ENCODE measurements around the gene BCLAF3.

The BCLAF3 gene

DNA sequence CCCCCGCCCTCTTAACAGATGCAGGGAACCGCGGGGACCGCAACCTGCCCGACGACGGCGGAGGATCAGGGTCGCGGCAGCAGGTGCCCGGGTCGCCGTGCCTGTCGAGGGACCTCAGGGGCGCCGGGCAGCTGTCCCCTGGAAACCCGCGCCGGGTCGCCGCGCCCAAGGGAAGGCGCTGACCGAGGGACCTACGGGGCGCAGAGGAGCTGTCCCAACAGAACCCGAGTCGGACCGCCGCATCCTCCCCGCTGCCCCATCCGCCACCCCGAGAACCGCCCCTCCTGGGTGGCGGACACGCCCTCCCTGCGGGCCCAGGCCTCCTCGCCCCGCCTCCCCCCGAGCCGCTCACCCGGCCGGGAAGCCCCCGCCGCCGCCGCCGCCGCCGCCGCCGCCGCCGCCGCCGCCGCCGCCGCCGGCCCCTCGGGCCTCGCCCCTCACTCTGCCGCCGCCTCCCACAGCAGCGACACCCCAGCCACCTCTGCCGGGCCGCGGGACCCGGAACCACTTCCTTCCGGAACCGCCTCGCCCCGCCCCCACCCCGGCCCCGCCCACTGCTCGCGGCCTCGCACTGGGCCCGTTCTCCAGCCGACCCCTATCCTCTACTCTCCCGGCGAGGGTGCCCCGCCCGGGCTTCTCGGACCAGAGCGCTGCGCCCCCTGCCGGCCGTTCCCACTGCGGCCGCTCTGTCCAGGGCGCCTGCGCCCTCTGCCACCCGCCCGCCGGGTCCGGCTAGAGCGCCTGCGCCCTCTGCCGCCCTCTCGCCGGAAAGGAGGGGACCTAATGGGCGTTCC lies at the start of gene BCLAF3:
TSS of gene BCLAF3 (minus strand) at position 506 of the 794 bp plus-strand sequence. CDS start 20,797 bp downstream, outside the sequence.
- peak; percentile 86 for DNase-seq (ENCODE audit: low read depth)
- peak within 1 kb of the TSS; percentile 73 for H3K4me3 ChIP-seq (ENCODE audit: low read depth, low read length)
- TF ChIP-seq, protein P1, sequence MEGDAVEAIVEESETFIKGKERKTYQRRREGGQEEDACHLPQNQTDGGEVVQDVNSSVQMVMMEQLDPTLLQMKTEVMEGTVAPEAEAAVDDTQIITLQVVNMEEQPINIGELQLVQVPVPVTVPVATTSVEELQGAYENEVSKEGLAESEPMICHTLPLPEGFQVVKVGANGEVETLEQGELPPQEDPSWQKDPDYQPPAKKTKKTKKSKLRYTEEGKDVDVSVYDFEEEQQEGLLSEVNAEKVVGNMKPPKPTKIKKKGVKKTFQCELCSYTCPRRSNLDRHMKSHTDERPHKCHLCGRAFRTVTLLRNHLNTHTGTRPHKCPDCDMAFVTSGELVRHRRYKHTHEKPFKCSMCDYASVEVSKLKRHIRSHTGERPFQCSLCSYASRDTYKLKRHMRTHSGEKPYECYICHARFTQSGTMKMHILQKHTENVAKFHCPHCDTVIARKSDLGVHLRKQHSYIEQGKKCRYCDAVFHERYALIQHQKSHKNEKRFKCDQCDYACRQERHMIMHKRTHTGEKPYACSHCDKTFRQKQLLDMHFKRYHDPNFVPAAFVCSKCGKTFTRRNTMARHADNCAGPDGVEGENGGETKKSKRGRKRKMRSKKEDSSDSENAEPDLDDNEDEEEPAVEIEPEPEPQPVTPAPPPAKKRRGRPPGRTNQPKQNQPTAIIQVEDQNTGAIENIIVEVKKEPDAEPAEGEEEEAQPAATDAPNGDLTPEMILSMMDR (conservative IDR thresholded peaks at IDR 0.05; ENCODE audit: low read depth, low read length): peak; percentile 45

DNA sequence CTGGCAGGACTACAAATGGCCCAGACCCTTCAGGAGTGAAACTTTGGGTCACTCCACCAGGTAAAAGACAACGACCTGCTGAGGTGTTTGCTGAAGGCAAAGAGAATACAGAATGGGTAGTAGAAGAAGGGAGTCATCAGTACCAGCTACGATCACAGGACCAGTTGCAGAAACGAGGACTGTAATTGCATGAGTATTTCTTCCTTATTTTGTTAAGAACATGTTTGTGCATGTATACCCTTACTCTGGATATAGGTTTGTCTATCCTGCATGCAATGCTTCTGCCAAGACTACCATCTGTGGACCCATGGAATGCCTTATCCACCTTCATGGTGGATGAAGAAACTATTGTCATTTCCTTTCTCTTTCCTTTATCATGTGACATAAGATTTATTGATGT lies 48.1 kb upstream of the BCLAF3 start:
- no peak overlapping the region for H3K4me3 ChIP-seq (ENCODE audit: low read depth, low read length)
- TF ChIP-seq, protein P1 (conservative IDR thresholded peaks at IDR 0.05; ENCODE audit: low read depth, low read length): no peak
- DNase-seq (ENCODE audit: low read depth): no peak

DNA sequence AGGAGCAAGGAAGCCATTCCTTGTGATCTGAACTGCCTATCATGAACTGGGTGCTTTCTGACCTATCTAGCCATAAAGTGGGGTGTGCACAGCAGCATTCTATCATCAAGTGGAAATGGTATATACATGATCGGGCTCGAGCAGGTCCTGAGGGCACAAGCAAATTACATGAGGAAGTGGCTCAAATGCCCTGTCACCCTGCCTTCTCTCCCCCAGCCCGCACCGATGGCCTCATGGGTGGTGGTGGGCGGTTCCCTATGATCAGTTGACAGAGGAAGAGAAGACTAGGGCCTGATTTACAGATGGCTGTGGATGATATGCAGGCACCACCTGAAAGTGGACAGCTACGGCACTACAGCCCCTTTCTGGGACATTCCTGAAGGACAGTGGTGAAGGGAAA lies 46.3 kb upstream of the BCLAF3 start:
- no peak overlapping the region for H3K4me3 ChIP-seq (ENCODE audit: low read depth, low read length)
- TF ChIP-seq, protein P1 (conservative IDR thresholded peaks at IDR 0.05; ENCODE audit: low read depth, low read length): no peak
- no peak for DNase-seq (ENCODE audit: low read depth)

DNA sequence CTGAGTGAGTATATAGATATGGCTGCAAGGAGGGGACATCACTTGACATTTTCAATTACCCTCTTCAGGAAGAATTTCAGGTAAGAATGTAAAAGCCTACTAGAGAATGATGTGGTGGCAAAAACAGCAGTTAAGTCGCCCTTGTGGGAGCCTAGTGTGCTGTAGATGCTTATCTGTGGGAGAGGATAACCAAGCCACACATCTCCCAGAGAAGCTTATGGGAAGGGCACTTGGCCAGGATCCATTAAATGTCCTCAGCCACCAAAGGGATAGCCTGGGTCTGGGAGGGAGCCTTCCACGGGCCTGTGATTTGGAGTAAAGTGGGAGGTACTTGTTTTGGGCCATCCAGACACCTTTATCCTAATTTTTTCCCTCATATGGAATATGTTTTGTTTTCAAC lies 41.3 kb upstream of the BCLAF3 start:
- DNase-seq (ENCODE audit: low read depth): no peak
- TF ChIP-seq, protein P1 (conservative IDR thresholded peaks at IDR 0.05; ENCODE audit: low read depth, low read length): no peak
- no peak overlapping the region for H3K4me3 ChIP-seq (ENCODE audit: low read depth, low read length)

DNA sequence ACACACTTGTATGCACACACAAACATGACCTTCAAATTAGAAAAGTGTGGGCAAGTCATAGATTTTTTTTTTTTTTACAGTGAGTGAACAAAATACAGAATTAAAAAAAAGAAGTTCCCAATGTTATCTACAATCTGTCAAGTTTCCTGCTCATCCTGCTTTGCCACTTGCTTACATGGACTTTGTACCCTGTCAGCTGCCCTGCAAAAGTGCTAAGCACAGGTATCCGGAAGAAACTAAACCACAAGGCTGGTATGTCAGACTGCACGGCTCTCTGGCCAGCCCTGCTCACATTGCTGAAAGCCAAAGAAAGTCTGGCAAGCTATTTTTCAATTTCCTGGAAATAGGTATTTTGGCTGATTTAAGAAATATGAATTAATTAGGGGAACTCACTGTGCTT lies 38.9 kb upstream of the BCLAF3 start:
- DNase-seq (ENCODE audit: low read depth): no peak
- no peak overlapping the region for H3K4me3 ChIP-seq (ENCODE audit: low read depth, low read length)
- TF ChIP-seq, protein P1 (conservative IDR thresholded peaks at IDR 0.05; ENCODE audit: low read depth, low read length): no peak

DNA sequence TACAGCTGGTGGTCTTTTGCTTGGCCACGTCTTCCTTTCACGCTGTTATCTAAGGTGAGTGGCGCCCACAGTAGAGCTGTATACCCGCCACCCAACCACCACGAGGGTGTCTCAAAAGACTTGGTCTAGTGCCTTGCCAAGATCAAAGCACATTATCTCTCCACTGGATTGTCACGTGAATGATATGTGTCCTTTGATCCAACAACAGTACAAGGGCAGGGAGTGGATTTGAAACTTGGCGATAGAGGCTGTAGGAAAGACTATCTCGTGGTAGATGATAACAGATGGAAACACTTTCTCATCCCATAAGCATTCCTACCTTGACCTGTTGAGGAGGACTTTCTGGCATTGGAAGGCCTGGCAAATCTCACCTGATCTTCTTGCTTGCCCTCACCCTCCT lies 37.7 kb upstream of the BCLAF3 start:
- DNase-seq (ENCODE audit: low read depth): no peak
- TF ChIP-seq, protein P1 (conservative IDR thresholded peaks at IDR 0.05; ENCODE audit: low read depth, low read length): no peak
- no peak overlapping the region for H3K4me3 ChIP-seq (ENCODE audit: low read depth, low read length)

DNA sequence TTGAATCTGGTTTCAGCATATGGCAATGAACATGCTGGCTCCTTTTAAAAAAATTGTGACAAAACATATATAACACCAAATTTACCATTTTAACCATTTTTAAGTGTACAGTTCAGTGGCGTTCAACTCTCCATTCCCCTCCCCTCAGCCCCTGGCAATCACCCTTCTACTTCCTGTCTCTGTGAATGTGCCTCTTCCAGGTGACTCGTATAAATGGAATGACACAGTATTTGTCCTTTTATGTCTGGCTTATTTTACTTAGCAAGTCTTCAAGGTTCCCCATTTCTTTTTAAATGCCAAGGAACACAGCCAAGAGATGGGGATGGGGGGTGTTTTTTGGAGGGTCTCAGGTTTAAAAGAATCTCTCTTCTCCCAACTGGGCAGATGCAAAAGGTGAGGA lies 35.4 kb upstream of the BCLAF3 start:
- DNase-seq (ENCODE audit: low read depth): peak; percentile 21
- TF ChIP-seq, protein P1 (conservative IDR thresholded peaks at IDR 0.05; ENCODE audit: low read depth, low read length): no peak
- no peak overlapping the region for H3K4me3 ChIP-seq (ENCODE audit: low read depth, low read length)
